PC-9 (cell line): ENCODE measurements around the gene ZFYVE9.

ENCODE experiments used
- EZH2 ChIP-seq: fragments of 200-600 bp; sonication (generic); IDR thresholded peaks from 2 replicates; pipeline ENCODE4 v1.8.0; 2017; ENCODE audit warnings: antibody characterized with exemption, low read depth
- TF ChIP-seq, protein P1 (sequence below): fragments of 200-600 bp; sonication (generic); conservative IDR thresholded peaks from 2 replicates; pipeline ENCODE4 v1.6.1; 2017; ENCODE audit warnings: mixed run types, antibody characterized with exemption, mild to moderate bottlenecking, moderate library complexity

DNA sequence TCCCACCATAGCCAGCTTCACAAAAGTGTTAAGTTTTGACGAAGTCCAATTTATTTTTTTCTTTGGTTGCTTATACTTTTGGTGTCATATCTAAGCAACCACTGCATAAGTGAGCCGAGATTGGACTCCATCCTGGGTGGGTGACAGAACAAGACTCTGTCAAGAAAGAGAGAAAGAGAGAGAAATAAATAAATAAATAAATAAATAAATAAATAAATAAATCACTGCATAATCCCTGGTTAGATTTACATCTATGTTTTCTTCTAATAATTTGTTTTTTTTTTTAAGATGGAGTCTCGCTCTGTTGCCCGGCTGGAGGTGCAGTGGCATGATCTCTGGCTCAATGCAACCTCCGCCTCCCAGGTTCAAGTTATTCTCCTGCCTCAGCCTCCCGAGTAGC lies 18.3 kb upstream of the ZFYVE9 start:
- TF ChIP-seq, protein P1, sequence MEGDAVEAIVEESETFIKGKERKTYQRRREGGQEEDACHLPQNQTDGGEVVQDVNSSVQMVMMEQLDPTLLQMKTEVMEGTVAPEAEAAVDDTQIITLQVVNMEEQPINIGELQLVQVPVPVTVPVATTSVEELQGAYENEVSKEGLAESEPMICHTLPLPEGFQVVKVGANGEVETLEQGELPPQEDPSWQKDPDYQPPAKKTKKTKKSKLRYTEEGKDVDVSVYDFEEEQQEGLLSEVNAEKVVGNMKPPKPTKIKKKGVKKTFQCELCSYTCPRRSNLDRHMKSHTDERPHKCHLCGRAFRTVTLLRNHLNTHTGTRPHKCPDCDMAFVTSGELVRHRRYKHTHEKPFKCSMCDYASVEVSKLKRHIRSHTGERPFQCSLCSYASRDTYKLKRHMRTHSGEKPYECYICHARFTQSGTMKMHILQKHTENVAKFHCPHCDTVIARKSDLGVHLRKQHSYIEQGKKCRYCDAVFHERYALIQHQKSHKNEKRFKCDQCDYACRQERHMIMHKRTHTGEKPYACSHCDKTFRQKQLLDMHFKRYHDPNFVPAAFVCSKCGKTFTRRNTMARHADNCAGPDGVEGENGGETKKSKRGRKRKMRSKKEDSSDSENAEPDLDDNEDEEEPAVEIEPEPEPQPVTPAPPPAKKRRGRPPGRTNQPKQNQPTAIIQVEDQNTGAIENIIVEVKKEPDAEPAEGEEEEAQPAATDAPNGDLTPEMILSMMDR = no peak
- no peak for TF ChIP-seq EZH2
